ENCODE data around the gene ZNF519. TPM values are rescaled to one million over a fixed set of nuclear protein-coding genes. Genes with fewer than 3 reads are reported as not detected.

Gene ZNF519
- total RNA-seq, 1 experiment from 2014 or later, result 5.9 TPM

DNA sequence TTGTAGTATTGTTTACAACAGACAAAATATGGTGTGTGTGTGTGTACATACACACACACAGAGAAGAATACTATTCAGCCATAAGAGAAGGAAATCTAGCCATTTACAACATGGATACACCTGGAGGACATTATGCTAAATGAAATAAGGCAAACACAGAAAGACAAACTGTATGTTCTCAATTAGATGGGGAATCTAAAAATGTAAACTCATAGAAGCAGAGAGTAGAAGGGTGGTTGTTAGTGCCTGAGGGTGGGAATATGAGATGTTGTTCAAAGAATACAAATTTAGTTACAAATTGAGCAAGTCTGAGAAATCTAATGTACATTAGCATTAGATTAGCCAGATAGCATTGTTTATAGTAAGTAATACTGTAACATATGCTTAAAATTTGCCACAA, 11.3 kb downstream of the ZNF519 start:
- BruUV-seq (replicated peaks), result no TSS peak
- Histone ChIP-seq H3K4me3 (ENCODE audit: low read length) (no peak overlapping the region), H3K9ac (ENCODE audit: low read length) (no peak overlapping the region), H3K4me1 (ENCODE audit: insufficient read depth, low read length) (no peaks in the 10 kb centered on the region), H4K20me1 (ENCODE audit: low read length) (no peaks in the 10 kb centered on the region), H3K4me2 (ENCODE audit: low read length) (no peak overlapping the region), H3K9me2 (replicated peaks; ENCODE audit: low read length) (no peaks in the 10 kb centered on the region), H3K79me2 (ENCODE audit: low read length) (peaks cover 54% of the 10 kb centered on the region), H3K27ac (ENCODE audit: low read length) (no peak overlapping the region), H3K9me3 (ENCODE audit: low read length) (no peaks in the 10 kb centered on the region), H3K27me3 (ENCODE audit: low read length) (no peaks in the 10 kb centered on the region), H3K36me3 (ENCODE audit: low read depth, low read length) (peaks cover 30% of the 10 kb centered on the region), H3F3A (ENCODE audit: low read length, unreplicated experiment) (no peaks in the 10 kb centered on the region), H2AFZ (ENCODE audit: low read length) (no peak overlapping the region)
- intact Hi-C loops (cut with micrococcal nuclease), result no loop called here
- POLR2A ChIA-PET (ENCODE audit: unreplicated experiment), result no interaction called here
- DNase-seq (no peak), ATAC-seq (no peak)
- TF ChIP-seq, protein P1, sequence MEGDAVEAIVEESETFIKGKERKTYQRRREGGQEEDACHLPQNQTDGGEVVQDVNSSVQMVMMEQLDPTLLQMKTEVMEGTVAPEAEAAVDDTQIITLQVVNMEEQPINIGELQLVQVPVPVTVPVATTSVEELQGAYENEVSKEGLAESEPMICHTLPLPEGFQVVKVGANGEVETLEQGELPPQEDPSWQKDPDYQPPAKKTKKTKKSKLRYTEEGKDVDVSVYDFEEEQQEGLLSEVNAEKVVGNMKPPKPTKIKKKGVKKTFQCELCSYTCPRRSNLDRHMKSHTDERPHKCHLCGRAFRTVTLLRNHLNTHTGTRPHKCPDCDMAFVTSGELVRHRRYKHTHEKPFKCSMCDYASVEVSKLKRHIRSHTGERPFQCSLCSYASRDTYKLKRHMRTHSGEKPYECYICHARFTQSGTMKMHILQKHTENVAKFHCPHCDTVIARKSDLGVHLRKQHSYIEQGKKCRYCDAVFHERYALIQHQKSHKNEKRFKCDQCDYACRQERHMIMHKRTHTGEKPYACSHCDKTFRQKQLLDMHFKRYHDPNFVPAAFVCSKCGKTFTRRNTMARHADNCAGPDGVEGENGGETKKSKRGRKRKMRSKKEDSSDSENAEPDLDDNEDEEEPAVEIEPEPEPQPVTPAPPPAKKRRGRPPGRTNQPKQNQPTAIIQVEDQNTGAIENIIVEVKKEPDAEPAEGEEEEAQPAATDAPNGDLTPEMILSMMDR (conservative IDR thresholded peaks at IDR 0.05; ENCODE audit: low read depth, low read length), result no peak
- TF ChIP-seq EZH2 (IDR thresholded peaks at IDR 0.05; ENCODE audit: low read length, unreplicated experiment), result no peak
- TF ChIP-seq EZH2phosphoT487 (IDR thresholded peaks at IDR 0.05; ENCODE audit: borderline replicate concordance, low read length), result no peak
- CTCF ChIA-PET, result no interaction called here

DNA sequence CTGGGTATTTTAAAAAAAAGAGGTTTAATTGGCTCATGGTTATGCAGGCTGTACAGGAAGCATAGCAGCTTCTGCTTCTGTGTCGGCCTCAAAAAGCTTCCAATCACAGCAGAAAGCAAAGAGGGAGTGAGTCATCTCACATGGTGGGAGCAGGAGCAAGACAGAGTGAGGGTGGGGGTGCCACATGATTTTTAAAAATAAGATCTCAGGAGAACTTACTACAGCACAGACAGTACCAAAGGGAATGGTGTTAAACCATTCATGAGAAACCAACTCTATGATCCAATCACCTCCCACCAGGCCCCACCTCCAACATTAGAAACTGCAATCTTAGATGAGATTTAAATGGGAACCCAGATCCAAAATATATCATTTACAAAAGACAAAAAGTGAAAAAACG, 14.6 kb downstream of the ZNF519 start:
- H3K27me3 ChIP-seq (ENCODE audit: low read length), result no peaks in the 10 kb centered on the region
- peaks cover 36% of the 10 kb centered on the region for H3K79me2 ChIP-seq (ENCODE audit: low read length)
- no peak overlapping the region for H3K4me3 ChIP-seq (ENCODE audit: low read length)
- peaks cover 37% of the 10 kb centered on the region for H3K36me3 ChIP-seq (ENCODE audit: low read depth, low read length)
- no peak overlapping the region for H2AFZ ChIP-seq (ENCODE audit: low read length)
- no peak overlapping the region for H3K27ac ChIP-seq (ENCODE audit: low read length)
- H3F3A ChIP-seq (ENCODE audit: low read length, unreplicated experiment), result no peaks in the 10 kb centered on the region
- intact Hi-C loops (cut with micrococcal nuclease), result no loop called here
- POLR2A ChIA-PET (ENCODE audit: unreplicated experiment), result no interaction called here
- CTCF ChIA-PET, result no interaction called here
- H3K9me3 ChIP-seq (ENCODE audit: low read length), result peaks cover 3% of the 10 kb centered on the region
- BruUV-seq (replicated peaks), result no TSS peak
- H3K9me2 ChIP-seq (replicated peaks; ENCODE audit: low read length), result no peaks in the 10 kb centered on the region
- ATAC-seq, result no peak
- no peaks in the 10 kb centered on the region for H3K4me1 ChIP-seq (ENCODE audit: insufficient read depth, low read length)
- H4K20me1 ChIP-seq (ENCODE audit: low read length), result no peaks in the 10 kb centered on the region
- DNase-seq, result no peak
- no peak overlapping the region for H3K4me2 ChIP-seq (ENCODE audit: low read length)
- TF ChIP-seq EZH2 (IDR thresholded peaks at IDR 0.05; ENCODE audit: low read length, unreplicated experiment), result no peak
- no peak for TF ChIP-seq EZH2phosphoT487 (IDR thresholded peaks at IDR 0.05; ENCODE audit: borderline replicate concordance, low read length)
- TF ChIP-seq, protein P1 (conservative IDR thresholded peaks at IDR 0.05; ENCODE audit: low read depth, low read length), result no peak
- no peak overlapping the region for H3K9ac ChIP-seq (ENCODE audit: low read length)

DNA sequence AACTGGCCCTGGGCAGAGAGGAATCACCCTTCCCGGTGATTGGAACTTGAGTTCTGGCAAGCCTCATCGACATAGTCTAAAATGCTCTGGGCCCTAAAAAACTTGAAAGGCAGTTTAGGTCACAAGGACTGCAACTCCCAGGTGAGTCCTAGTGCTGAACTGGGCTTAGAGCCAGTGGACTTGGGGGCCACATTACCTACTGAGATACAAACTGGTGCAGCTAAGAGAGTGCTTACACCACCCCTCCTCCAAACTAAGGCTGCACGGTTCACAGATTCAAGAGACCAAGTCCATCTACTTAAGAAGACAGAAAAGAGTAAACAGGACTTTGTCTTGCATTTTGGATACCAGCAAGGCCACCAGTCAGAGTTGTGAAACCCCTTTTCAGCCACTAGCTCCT, 25.3 kb downstream of the ZNF519 start:
- H3K36me3 ChIP-seq (ENCODE audit: low read depth, low read length), result peaks cover 37% of the 10 kb centered on the region
- no peak overlapping the region for H2AFZ ChIP-seq (ENCODE audit: low read length)
- H3K27ac ChIP-seq (ENCODE audit: low read length), result no peak overlapping the region
- intact Hi-C loops (cut with micrococcal nuclease), result no loop called here
- no peaks in the 10 kb centered on the region for H3K27me3 ChIP-seq (ENCODE audit: low read length)
- TF ChIP-seq, protein P1 (conservative IDR thresholded peaks at IDR 0.05; ENCODE audit: low read depth, low read length), result no peak
- TF ChIP-seq EZH2phosphoT487 (IDR thresholded peaks at IDR 0.05; ENCODE audit: borderline replicate concordance, low read length) (no peak), EZH2 (IDR thresholded peaks at IDR 0.05; ENCODE audit: low read length, unreplicated experiment) (no peak)
- ATAC-seq (no peak), DNase-seq (no peak)
- no peak overlapping the region for H3K4me2 ChIP-seq (ENCODE audit: low read length)
- POLR2A ChIA-PET (ENCODE audit: unreplicated experiment), result no interaction called here
- BruUV-seq (replicated peaks), result no TSS peak
- no peaks in the 10 kb centered on the region for H4K20me1 ChIP-seq (ENCODE audit: low read length)
- peaks cover 26% of the 10 kb centered on the region; the same call in 1 of the 2 replicates for H3K9me3 ChIP-seq (ENCODE audit: low read length)
- no peak overlapping the region for H3K4me3 ChIP-seq (ENCODE audit: low read length)
- CTCF ChIA-PET, result no interaction called here
- H3K9ac ChIP-seq (ENCODE audit: low read length), result no peak overlapping the region
- H3K9me2 ChIP-seq (replicated peaks; ENCODE audit: low read length), result no peaks in the 10 kb centered on the region
- no peaks in the 10 kb centered on the region for H3K4me1 ChIP-seq (ENCODE audit: insufficient read depth, low read length)
- peaks cover 4% of the 10 kb centered on the region; the same call in 1 of the 2 replicates for H3K79me2 ChIP-seq (ENCODE audit: low read length)
- H3F3A ChIP-seq (ENCODE audit: low read length, unreplicated experiment), result no peaks in the 10 kb centered on the region
